ENCODE results near the gene ITPR1. TPM values are rescaled to one million over a fixed set of nuclear protein-coding genes. Genes with fewer than 3 reads are reported as not detected.

The ITPR1 gene
- total and polyA plus RNA-seq, 2 experiments from 2014 or later = 6.8 to 21.0 TPM

- TF ChIP-seq EZH2phosphoT487 (IDR thresholded peaks at IDR 0.05; ENCODE audit: unreplicated experiment) (no peak), ETS1 (IDR thresholded peaks at IDR 0.05) (no peak), JUNB (IDR thresholded peaks at IDR 0.05; ENCODE audit: unreplicated experiment) (no peak), ZNF114 (CRISPR knock-in tag; IDR thresholded peaks at IDR 0.05) (no peak), ZNF331 (CRISPR knock-in tag; IDR thresholded peaks at IDR 0.05; ENCODE audit: low read depth) (no peak), CTCF (conservative IDR thresholded peaks at IDR 0.05; ENCODE audit: low read depth in 2 of 2) (no peak), ZNF462 (CRISPR knock-in tag; IDR thresholded peaks at IDR 0.05) (no peak), POLR2AphosphoS5 (IDR thresholded peaks at IDR 0.05; ENCODE audit: low read depth) (no peak), CREB1 (CRISPR knock-in tag; IDR thresholded peaks at IDR 0.05; ENCODE audit: low read depth) (no peak), EZH2 (IDR thresholded peaks at IDR 0.05; ENCODE audit: low read depth, unreplicated experiment) (no peak), STAT1 (IDR thresholded peaks at IDR 0.05; ENCODE audit: unreplicated experiment) (no peak), REST (IDR thresholded peaks at IDR 0.05; ENCODE audit: unreplicated experiment) (no peak), NANOG (IDR thresholded peaks at IDR 0.05; ENCODE audit: borderline replicate concordance) (no peak)
- H3K4me3 Mint-ChIP-seq = no peak overlapping the region
- no peak overlapping the region for H3K27ac Mint-ChIP-seq
- no peak for DNase-seq (ENCODE audit: low spot score)
- no peak overlapping the region for H3K4me3 ChIP-seq
- no peak overlapping the region for H2AFZ ChIP-seq
- H3K27me3 Mint-ChIP-seq (ENCODE audit: insufficient read depth, low read depth, poor library complexity) = no peaks in the 10 kb centered on the region
- H4K20me1 ChIP-seq (replicated peaks; ENCODE audit: insufficient read depth) = no peaks in the 10 kb centered on the region
- no peaks in the 10 kb centered on the region for H3K27me3 ChIP-seq (ENCODE audit: insufficient read depth)
- no peak for ATAC-seq
- no peak overlapping the region for H3K4me2 ChIP-seq
- no peaks in the 10 kb centered on the region; the same call in 1 of the 2 replicates for H3K9me2 ChIP-seq (ENCODE audit: insufficient read depth)
- no peaks in the 10 kb centered on the region for H3K9me3 Mint-ChIP-seq
- peak overlapping the region; percentile 70; the same call in 1 of the 2 replicates for H3K27ac ChIP-seq (ENCODE audit: low read depth)
- peaks cover 25% of the 10 kb centered on the region for H3K4me1 ChIP-seq (ENCODE audit: insufficient read depth)
- H3K36me3 ChIP-seq (ENCODE audit: insufficient read depth) = no peaks in the 10 kb centered on the region
- H3F3A ChIP-seq (replicated peaks; ENCODE audit: low read depth) = no peaks in the 10 kb centered on the region
- peaks cover 24% of the 10 kb centered on the region; the same call in 2 of the 3 replicates for H3K4me1 Mint-ChIP-seq
- no peaks in the 10 kb centered on the region for H3K79me2 ChIP-seq (replicated peaks; ENCODE audit: insufficient read depth)
- H3K36me3 Mint-ChIP-seq (ENCODE audit: low read depth) = peaks cover 11% of the 10 kb centered on the region
These were observed 205.1 kb downstream of the ITPR1 start for GRCh38 chr3:4698125-4698821.

Measured in GM23338 (cell line).